SU-DHL-6 (cell line): Measurements from ENCODE around the gene SNX2.

ENCODE experiments used
- EZH2phosphoT487 ChIP-seq: fragments of 200-600 bp; sonication (generic), shearing (Covaris generic); conservative IDR thresholded peaks from 2 replicates; pipeline ENCODE4 v1.6.1; 2018; ENCODE audit warnings: mild to moderate bottlenecking, antibody characterized with exemption, low read length, moderate library complexity, mixed read lengths
- TF ChIP-seq, protein P1 (sequence below): fragments of 200-600 bp; sonication (generic); IDR thresholded peaks from one replicate; pipeline ENCODE4 v1.5.1; 2017; ENCODE audit warnings: antibody characterized with exemption, mild to moderate bottlenecking, low read length, moderate library complexity; ENCODE audit not compliant: insufficient read depth, poor library complexity, severe bottlenecking

- TF ChIP-seq, protein P1, sequence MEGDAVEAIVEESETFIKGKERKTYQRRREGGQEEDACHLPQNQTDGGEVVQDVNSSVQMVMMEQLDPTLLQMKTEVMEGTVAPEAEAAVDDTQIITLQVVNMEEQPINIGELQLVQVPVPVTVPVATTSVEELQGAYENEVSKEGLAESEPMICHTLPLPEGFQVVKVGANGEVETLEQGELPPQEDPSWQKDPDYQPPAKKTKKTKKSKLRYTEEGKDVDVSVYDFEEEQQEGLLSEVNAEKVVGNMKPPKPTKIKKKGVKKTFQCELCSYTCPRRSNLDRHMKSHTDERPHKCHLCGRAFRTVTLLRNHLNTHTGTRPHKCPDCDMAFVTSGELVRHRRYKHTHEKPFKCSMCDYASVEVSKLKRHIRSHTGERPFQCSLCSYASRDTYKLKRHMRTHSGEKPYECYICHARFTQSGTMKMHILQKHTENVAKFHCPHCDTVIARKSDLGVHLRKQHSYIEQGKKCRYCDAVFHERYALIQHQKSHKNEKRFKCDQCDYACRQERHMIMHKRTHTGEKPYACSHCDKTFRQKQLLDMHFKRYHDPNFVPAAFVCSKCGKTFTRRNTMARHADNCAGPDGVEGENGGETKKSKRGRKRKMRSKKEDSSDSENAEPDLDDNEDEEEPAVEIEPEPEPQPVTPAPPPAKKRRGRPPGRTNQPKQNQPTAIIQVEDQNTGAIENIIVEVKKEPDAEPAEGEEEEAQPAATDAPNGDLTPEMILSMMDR = no peak
- no peak for TF ChIP-seq EZH2phosphoT487
Measured at GRCh38 chr5:122772446-122772845, 2.4 kb upstream of the SNX2 start.
